Prostate gland (tissue), 2 donors: ENCODE data around the gene POLR3B. TPM values are rescaled to one million over a fixed set of nuclear protein-coding genes. Genes with fewer than 3 reads are reported as not detected.
"Not testable (repeated sequence)": the region's sequence is repeated elsewhere in the genome, so short reads cannot be mapped to it uniquely, and the experiment has no call there.

ENCODE experiments used
- DNase-seq: peaks from one replicate; pipeline ENCODE4 v3.0.0-alpha.2; 2019; ENCODE audit warnings: low spot score
- H3K27ac ChIP-seq, 2 donors: fragments of 200-600 bp; sonication (generic); 2 replicates each; pipeline ENCODE4 v1.5.1; 2017 to 2019
- H3K27me3 ChIP-seq: fragments of 200-600 bp; sonication (generic); replicated peaks from 2 replicates; pipeline ENCODE4 v1.5.1; 2019; ENCODE audit not compliant: insufficient read depth
- H3K36me3 ChIP-seq, 2 donors: fragments of 200-600 bp; sonication (generic); 1 replicate in 1 of 2; 2 replicates in 1 of 2; pipeline versions ENCODE4 v1.5.1 to v1.8.1; 2017 to 2019
- H3K4me1 ChIP-seq: fragments of 200-600 bp; sonication (generic); replicated peaks from 2 replicates; pipeline ENCODE4 v1.5.1; 2019
- H3K4me3 ChIP-seq, 2 donors: fragments of 200-600 bp; sonication (generic); 2 replicates each; pipeline ENCODE4 v1.5.1; 2017 to 2019
- H3K9me3 ChIP-seq: fragments of 200-600 bp; sonication (generic); 2 replicates; pipeline ENCODE4 v1.5.1; 2017
- CTCF ChIP-seq, 4 experiments: fragments of 200-600 bp in 2 of 4; fragments of 450-650 bp in 2 of 4; sonication (generic) in 2 of 4; IDR thresholded peaks; 1 replicate in 3 of 4; 2 replicates in 1 of 4; pipeline ENCODE4 v1.5.1; 2016 to 2019; ENCODE audit warnings: antibody characterized with exemption in 4 of 4, mild to moderate bottlenecking in 2 of 4, moderate library complexity in 2 of 4
- POLR2A ChIP-seq: fragments of 450-650 bp; IDR thresholded peaks from one replicate; pipeline ENCODE4 v1.6.1; 2016; ENCODE audit warnings: antibody characterized with exemption, mild to moderate bottlenecking
- POLR2AphosphoS5 ChIP-seq: sonication (generic); formaldehyde crosslinking; IDR thresholded peaks from one replicate; pipeline ENCODE4 v1.6.1; 2017; ENCODE audit warnings: antibody characterized with exemption
- WGBS: methylation state at CpG from one replicate; pipeline ENCODE4 v1.1.5; 2018; 5-methylcytosine and 5-hydroxymethylcytosine counted together
- intact Hi-C: fragments of 100-400 bp; cut with DNase I; formaldehyde crosslinking; loops from one replicate; pipeline ENCODE4 v1.14.2; 2022
- total RNA-seq, 2 donors: library from RNA; depleted of rRNA; stranded (reverse); fragments of >200 nt; gene quantifications; one replicate each; pipeline ENCODE4 v1.1.0, GENCODE V29; 2016

The POLR3B gene
- total RNA-seq, 2 donors from 2014 or later = 8.6 to 9.5 TPM

- Histone ChIP-seq H3K4me3 (no peak overlapping the region), H3K27me3 (no peaks in the 10 kb centered on the region), H3K36me3 (no peaks in the 10 kb centered on the region), H3K9me3 (no peaks in the 10 kb centered on the region), H3K4me1 (no peaks in the 10 kb centered on the region), H3K27ac (no peak overlapping the region)
- WGBS = 100% methylated on average over 1 of the region's 1 CpG
- DNase-seq = no peak
- TF ChIP-seq POLR2AphosphoS5 (no peak), CTCF (IDR thresholded peaks at IDR 0.05) (no peak), POLR2A (no peak)
- intact Hi-C loops = loop anchor here (10.0 kb wide), 1 partner anchor 724 kb away; no protein-coding TSS in a partner anchor
Observed at GRCh38 chr12:106380954-106381353, 23.4 kb downstream of the POLR3B start.

GRCh38 chr12:106381866-106382265, 24.3 kb downstream of the POLR3B start:
- H3K9me3 ChIP-seq, H3K36me3 ChIP-seq, H3K4me1 ChIP-seq, H3K4me3 ChIP-seq, DNase-seq, H3K27ac ChIP-seq, H3K27me3 ChIP-seq: not testable (repeated sequence)
- 88% methylated on average over 4 of the region's 4 CpGs for WGBS
- intact Hi-C loops = loop anchor here (10.0 kb wide), 1 partner anchor 723 kb away; no protein-coding TSS in a partner anchor

DNA sequence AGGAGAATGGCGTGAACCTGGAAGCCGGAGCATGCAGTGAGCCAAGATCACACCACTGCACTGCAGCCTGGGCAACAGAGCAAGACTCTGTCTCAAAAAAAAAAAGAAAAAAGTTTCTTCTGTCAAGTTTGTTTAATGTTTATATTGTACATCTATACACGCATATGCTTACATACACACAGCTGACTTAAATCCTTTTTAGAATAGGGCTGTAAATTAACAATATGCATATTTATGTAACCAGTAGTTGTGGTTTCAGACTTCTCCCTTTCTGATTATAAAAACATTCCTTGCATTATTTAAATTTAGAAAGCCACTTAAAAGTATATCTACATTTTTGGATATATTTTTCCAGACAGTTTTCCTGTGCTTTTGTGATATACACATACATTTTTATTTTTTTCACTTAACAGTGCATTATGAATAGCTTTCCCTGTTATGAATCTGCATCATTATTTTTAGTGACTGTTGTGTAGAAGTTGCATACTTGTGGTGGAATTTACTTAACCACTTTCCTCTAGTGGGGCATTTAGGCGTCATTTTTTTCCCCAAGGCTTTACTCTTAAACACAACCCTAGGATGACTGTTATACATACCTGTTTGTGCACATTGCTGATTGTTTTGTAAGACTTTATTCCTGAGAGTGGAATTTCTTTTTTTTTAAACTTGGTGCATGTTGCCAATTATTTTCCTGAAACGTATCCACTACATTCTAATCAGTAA, 29.4 kb downstream of the POLR3B start:
- Histone ChIP-seq H3K4me1 (no peaks in the 10 kb centered on the region), H3K27me3 (no peaks in the 10 kb centered on the region), H3K9me3 (no peaks in the 10 kb centered on the region), H3K36me3 (no peaks in the 10 kb centered on the region), H3K27ac (no peak overlapping the region), H3K4me3 (no peak overlapping the region)
- TF ChIP-seq POLR2A = no peak
- TF ChIP-seq CTCF (IDR thresholded peaks at IDR 0.05) = no peak
- TF ChIP-seq POLR2AphosphoS5 = no peak
- no peak for DNase-seq
- intact Hi-C loops = loop anchor here (2.0 to 10.0 kb wide), 3 partner anchors 455 to 718 kb away; no protein-coding TSS in a partner anchor
- 92% methylated on average over 5 of the region's 5 CpGs for WGBS

DNA sequence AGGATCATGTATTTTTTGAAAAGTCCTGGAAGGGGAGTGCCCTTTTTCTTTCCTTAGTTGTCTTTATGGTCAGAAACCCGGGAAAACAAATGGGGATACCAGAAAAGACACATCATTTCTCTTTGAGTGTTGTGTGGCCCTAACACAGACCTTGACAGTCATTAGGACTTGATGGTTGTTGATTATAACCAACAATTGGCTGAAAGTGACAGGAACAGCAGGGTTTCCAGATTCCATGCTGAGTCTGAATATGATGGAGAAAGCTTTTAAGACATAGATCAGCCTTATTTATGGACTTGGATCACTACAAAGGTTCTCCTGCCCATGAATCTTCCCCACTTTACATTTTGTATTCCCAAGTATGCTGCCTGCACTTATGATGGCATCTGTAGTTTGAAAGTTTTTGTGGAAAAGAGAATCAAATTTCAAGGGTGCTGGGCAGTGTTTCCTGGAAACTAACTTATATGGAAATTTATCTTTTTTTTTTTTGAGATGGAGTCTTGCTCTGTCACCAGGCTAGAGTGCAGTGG, 30.4 kb downstream of the POLR3B start:
- no peak for DNase-seq
- whole genome bisulfite sequencing = 83% methylated on average over 1 of the region's 1 CpG
- TF ChIP-seq POLR2AphosphoS5 = no peak
- no peak for TF ChIP-seq CTCF (IDR thresholded peaks at IDR 0.05)
- TF ChIP-seq POLR2A = no peak
- no peaks in the 10 kb centered on the region for H3K9me3 ChIP-seq
- H3K36me3 ChIP-seq = no peaks in the 10 kb centered on the region
- no peak overlapping the region for H3K4me3 ChIP-seq
- H3K27ac ChIP-seq = no peak overlapping the region
- intact Hi-C loops = loop anchor here (2.0 to 10.0 kb wide), 3 partner anchors 454 to 717 kb away; no protein-coding TSS in a partner anchor
- H3K27me3 ChIP-seq = no peaks in the 10 kb centered on the region
- H3K4me1 ChIP-seq = no peaks in the 10 kb centered on the region

DNA sequence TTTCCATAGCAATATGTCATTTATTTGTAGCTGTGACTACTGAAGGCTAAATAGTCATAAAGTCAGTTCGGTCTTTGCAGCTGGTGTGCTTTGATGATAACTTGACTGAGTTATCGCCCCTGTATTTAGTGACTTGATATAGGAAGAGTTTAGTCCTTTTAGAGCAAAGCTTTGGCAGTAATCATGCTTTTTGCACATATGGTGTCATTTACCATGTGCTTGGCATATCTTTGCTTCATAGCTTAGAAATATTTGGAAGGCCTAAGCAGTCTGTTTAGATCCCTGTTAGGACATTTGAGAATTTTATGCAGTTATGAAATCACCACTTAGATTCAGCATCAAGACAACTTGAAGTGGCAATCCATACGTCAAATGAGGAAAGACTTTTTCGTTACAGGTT, 31.6 kb downstream of the POLR3B start:
- WGBS = 86% methylated on average over 4 of the region's 4 CpGs
- no peak overlapping the region for H3K27ac ChIP-seq
- intact Hi-C loops = loop anchor here (5.0 to 10.0 kb wide), 2 partner anchors 453 to 716 kb away; no protein-coding TSS in a partner anchor
- no peak for TF ChIP-seq POLR2AphosphoS5
- TF ChIP-seq CTCF (IDR thresholded peaks at IDR 0.05) = no peak
- no peak for TF ChIP-seq POLR2A
- DNase-seq = no peak
- no peaks in the 10 kb centered on the region for H3K36me3 ChIP-seq
- H3K9me3 ChIP-seq = no peaks in the 10 kb centered on the region
- H3K4me3 ChIP-seq = no peak overlapping the region
- no peaks in the 10 kb centered on the region for H3K4me1 ChIP-seq
- H3K27me3 ChIP-seq = no peaks in the 10 kb centered on the region
